SU-DHL-6 (cell line): ENCODE data around the gene CLPTM1L.

Experiments
- H2AFZ ChIP-seq: fragments of 200-600 bp; sonication (generic); 2 replicates; pipeline ENCODE4 v1.6.1; 2014; ENCODE audit warnings: low read depth, mild to moderate bottlenecking, moderate library complexity, mixed read lengths, antibody characterized with exemption, low read length; ENCODE audit not compliant: severe bottlenecking
- H3F3A ChIP-seq: fragments of 200-600 bp; shearing (Covaris generic); 2 replicates; pipeline ENCODE4 v1.6.0; 2016; ENCODE audit warnings: antibody characterized with exemption, mild to moderate bottlenecking; ENCODE audit not compliant: insufficient read depth
- H3K27ac ChIP-seq: fragments of 200-600 bp; sonication (generic); 2 replicates; pipeline ENCODE4 v1.5.1; 2016; ENCODE audit warnings: low read depth, mild to moderate bottlenecking, low read length, moderate library complexity, mixed read lengths
- H3K27me3 ChIP-seq: fragments of 200-600 bp; sonication (generic), shearing (Covaris generic); 2 replicates; pipeline ENCODE4 v1.6.0; 2014; ENCODE audit warnings: mild to moderate bottlenecking, low read length
- H3K36me3 ChIP-seq: fragments of 200-600 bp; sonication (generic); 2 replicates; pipeline ENCODE4 v1.6.1; 2014; ENCODE audit warnings: mild to moderate bottlenecking, low read length, mixed read lengths
- H3K4me2 ChIP-seq: fragments of 300-600, 200-600 bp; shearing (Covaris generic), sonication (generic); 2 replicates; pipeline ENCODE4 v1.6.0; 2014; ENCODE audit warnings: low read length, low read depth, mild to moderate bottlenecking; ENCODE audit not compliant: poor library complexity, severe bottlenecking
- H3K4me3 ChIP-seq: fragments of 200-600 bp; sonication (generic); 2 replicates; pipeline ENCODE4 v1.5.1; 2014; ENCODE audit warnings: antibody characterized with exemption, low read length, mild to moderate bottlenecking, mixed read lengths; ENCODE audit not compliant: insufficient read depth, poor library complexity, severe bottlenecking
- H3K79me2 ChIP-seq: fragments of 200-600 bp; sonication (generic); 2 replicates; pipeline ENCODE4 v1.6.1; 2014; ENCODE audit warnings: mild to moderate bottlenecking, low read length, moderate library complexity; ENCODE audit not compliant: insufficient read depth
- H3K9ac ChIP-seq: fragments of 200-600 bp; sonication (generic); 2 replicates; pipeline ENCODE4 v1.7.0; 2014; ENCODE audit warnings: mild to moderate bottlenecking, low read length
- H3K9me2 ChIP-seq: fragments of 200-600 bp; sonication (generic); replicated peaks from 2 replicates; pipeline ENCODE4 v1.6.1; 2014; ENCODE audit warnings: low read length; ENCODE audit not compliant: insufficient read depth
- H3K9me3 ChIP-seq: fragments of 200-600 bp; sonication (generic); 2 replicates; pipeline ENCODE4 v1.6.1; 2014; ENCODE audit warnings: low read length, mixed read lengths; ENCODE audit not compliant: insufficient read depth
- H4K20me1 ChIP-seq: fragments of 200-600 bp; sonication (generic); 2 replicates; pipeline ENCODE4 v1.6.1; 2014; ENCODE audit warnings: low read depth, mild to moderate bottlenecking, antibody characterized with exemption, low read length, moderate library complexity, mixed read lengths
- EZH2phosphoT487 ChIP-seq: fragments of 200-600 bp; sonication (generic), shearing (Covaris generic); conservative IDR thresholded peaks from 2 replicates; pipeline ENCODE4 v1.6.1; 2018; ENCODE audit warnings: mild to moderate bottlenecking, antibody characterized with exemption, low read length, moderate library complexity, mixed read lengths
- TF ChIP-seq, protein P1 (sequence below): fragments of 200-600 bp; sonication (generic); IDR thresholded peaks from one replicate; pipeline ENCODE4 v1.5.1; 2017; ENCODE audit warnings: antibody characterized with exemption, mild to moderate bottlenecking, low read length, moderate library complexity; ENCODE audit not compliant: insufficient read depth, poor library complexity, severe bottlenecking

The CLPTM1L gene

GRCh38 chr5:1280177-1281037 lies 64.5 kb downstream of the CLPTM1L start:
- Histone ChIP-seq H3F3A (no peaks in the 10 kb centered on the region), H3K79me2 (peaks cover 38% of the 10 kb centered on the region), H3K27ac (no peak overlapping the region), H3K9ac (no peak overlapping the region), H2AFZ (no peak overlapping the region), H3K27me3 (no peaks in the 10 kb centered on the region), H3K9me3 (no peaks in the 10 kb centered on the region), H3K4me2 (no peak overlapping the region), H3K36me3 (no peaks in the 10 kb centered on the region), H3K4me3 (no peak overlapping the region), H3K9me2 (no peaks in the 10 kb centered on the region), H4K20me1 (no peaks in the 10 kb centered on the region)
- TF ChIP-seq EZH2phosphoT487, result no peak
- TF ChIP-seq, protein P1, sequence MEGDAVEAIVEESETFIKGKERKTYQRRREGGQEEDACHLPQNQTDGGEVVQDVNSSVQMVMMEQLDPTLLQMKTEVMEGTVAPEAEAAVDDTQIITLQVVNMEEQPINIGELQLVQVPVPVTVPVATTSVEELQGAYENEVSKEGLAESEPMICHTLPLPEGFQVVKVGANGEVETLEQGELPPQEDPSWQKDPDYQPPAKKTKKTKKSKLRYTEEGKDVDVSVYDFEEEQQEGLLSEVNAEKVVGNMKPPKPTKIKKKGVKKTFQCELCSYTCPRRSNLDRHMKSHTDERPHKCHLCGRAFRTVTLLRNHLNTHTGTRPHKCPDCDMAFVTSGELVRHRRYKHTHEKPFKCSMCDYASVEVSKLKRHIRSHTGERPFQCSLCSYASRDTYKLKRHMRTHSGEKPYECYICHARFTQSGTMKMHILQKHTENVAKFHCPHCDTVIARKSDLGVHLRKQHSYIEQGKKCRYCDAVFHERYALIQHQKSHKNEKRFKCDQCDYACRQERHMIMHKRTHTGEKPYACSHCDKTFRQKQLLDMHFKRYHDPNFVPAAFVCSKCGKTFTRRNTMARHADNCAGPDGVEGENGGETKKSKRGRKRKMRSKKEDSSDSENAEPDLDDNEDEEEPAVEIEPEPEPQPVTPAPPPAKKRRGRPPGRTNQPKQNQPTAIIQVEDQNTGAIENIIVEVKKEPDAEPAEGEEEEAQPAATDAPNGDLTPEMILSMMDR, result no peak

- H3K9me2 ChIP-seq, result no peaks in the 10 kb centered on the region
- H3K27me3 ChIP-seq, result no peaks in the 10 kb centered on the region
- H4K20me1 ChIP-seq, result no peaks in the 10 kb centered on the region
- H3K4me2 ChIP-seq, result no peak overlapping the region
- peaks cover 38% of the 10 kb centered on the region for H3K79me2 ChIP-seq
- no peak overlapping the region for H2AFZ ChIP-seq
- H3K4me3 ChIP-seq, result no peak overlapping the region
- TF ChIP-seq, protein P1, result no peak
- no peaks in the 10 kb centered on the region for H3F3A ChIP-seq
- no peak overlapping the region for H3K27ac ChIP-seq
- H3K9ac ChIP-seq, result no peak overlapping the region
- H3K9me3 ChIP-seq, result no peaks in the 10 kb centered on the region
- H3K36me3 ChIP-seq, result 0 out of 2 replicates have a peak, but pooled peaks cover 2% of the 10 kb centered on the region
Observed at GRCh38 chr5:1279443-1280151, 65.3 kb downstream of the CLPTM1L start.

- H3F3A ChIP-seq, result no peaks in the 10 kb centered on the region
- TF ChIP-seq, protein P1, result no peak
- no peak for TF ChIP-seq EZH2phosphoT487
- H4K20me1 ChIP-seq, result no peaks in the 10 kb centered on the region
- no peak overlapping the region for H3K27ac ChIP-seq
- H3K9me3 ChIP-seq, result no peaks in the 10 kb centered on the region
- H2AFZ ChIP-seq, result no peak overlapping the region
- H3K27me3 ChIP-seq, result no peaks in the 10 kb centered on the region
- 0 out of 2 replicates have a peak, but pooled peaks cover 4% of the 10 kb centered on the region for H3K36me3 ChIP-seq
- H3K4me2 ChIP-seq, result no peak overlapping the region
- H3K4me3 ChIP-seq, result no peak overlapping the region
- H3K79me2 ChIP-seq, result peaks cover 40% of the 10 kb centered on the region
- no peaks in the 10 kb centered on the region for H3K9me2 ChIP-seq
- no peak overlapping the region for H3K9ac ChIP-seq
Observed at GRCh38 chr5:1278656-1279442, 66.0 kb downstream of the CLPTM1L start.
